Right lobe of liver (tissue), 4 donors: ENCODE results near the gene UBE2O.

Experiments
- POLR2A ChIP-seq: fragments of 450-650 bp; IDR thresholded peaks from one replicate; pipeline ENCODE4 v1.6.1; 2017; ENCODE audit warnings: antibody characterized with exemption, mild to moderate bottlenecking
- TF ChIP-seq, protein P1 (sequence below), 4 donors: fragments of 200-600 bp in 3 of 4; fragments of 450-650 bp in 1 of 4; IDR thresholded peaks; one replicate each; pipeline versions ENCODE4 v1.5.1 to v1.8.0; 2016 to 2022; ENCODE audit warnings: antibody characterized with exemption in 4 of 4, mild to moderate bottlenecking in 2 of 4
- donor health status: DM: no; HTN: no; CAD: no.
- donor health status: DM: no; HTN: no; CAD: no.
- donor health status: DM: no; HTN: yes; CAD: no.

DNA sequence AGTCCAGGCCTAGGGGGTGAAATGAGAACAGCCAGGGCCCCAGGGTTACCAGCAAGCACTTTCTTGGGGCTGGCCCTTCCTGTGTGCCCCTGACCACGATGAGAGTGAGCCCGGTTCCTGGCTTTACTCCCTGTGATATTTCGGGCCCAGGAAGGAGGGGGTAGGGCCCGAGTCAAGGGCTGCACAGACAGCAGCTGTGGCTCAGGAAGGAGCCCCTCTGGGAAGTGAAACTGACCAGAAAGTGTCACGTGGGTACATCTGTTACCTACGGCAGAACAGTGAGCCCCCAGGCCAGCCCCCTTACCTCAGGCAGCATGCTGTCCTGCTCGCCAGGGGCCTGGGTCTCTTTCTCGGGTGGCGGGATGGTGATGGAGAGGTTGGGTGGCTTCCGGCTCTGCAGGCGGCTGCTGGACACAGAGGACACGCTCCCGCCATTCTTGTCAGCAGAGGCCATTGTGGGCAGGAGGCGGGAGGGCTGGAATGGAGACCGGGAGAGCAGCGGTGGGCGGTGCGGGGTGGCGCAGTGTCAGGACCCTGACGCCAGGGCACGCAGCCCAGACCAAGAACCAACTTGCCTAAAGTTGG lies 28.2 kb upstream of the UBE2O start:
- TF ChIP-seq, protein P1, sequence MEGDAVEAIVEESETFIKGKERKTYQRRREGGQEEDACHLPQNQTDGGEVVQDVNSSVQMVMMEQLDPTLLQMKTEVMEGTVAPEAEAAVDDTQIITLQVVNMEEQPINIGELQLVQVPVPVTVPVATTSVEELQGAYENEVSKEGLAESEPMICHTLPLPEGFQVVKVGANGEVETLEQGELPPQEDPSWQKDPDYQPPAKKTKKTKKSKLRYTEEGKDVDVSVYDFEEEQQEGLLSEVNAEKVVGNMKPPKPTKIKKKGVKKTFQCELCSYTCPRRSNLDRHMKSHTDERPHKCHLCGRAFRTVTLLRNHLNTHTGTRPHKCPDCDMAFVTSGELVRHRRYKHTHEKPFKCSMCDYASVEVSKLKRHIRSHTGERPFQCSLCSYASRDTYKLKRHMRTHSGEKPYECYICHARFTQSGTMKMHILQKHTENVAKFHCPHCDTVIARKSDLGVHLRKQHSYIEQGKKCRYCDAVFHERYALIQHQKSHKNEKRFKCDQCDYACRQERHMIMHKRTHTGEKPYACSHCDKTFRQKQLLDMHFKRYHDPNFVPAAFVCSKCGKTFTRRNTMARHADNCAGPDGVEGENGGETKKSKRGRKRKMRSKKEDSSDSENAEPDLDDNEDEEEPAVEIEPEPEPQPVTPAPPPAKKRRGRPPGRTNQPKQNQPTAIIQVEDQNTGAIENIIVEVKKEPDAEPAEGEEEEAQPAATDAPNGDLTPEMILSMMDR (IDR thresholded peaks at IDR 0.05), result no peak
- no peak for TF ChIP-seq POLR2A
